H9 (cell line): Measurements from ENCODE around the gene EXOC3L4. TPM values are rescaled to one million over a fixed set of nuclear protein-coding genes. Genes with fewer than 3 reads are reported as not detected.

Experiments used
- DNase-seq: peaks from one replicate; pipeline ENCODE4 v3.0.0-alpha.2; 2017
- H2AFZ ChIP-seq: one replicate; pipeline ENCODE4 v1.6.1; 2013; ENCODE audit warnings: mild to moderate bottlenecking, low read length, control low read depth, moderate library complexity
- H2AK5ac ChIP-seq: 2 replicates; pipeline ENCODE4 v1.6.1; 2013; ENCODE audit warnings: low read length, control low read depth, mixed read lengths; ENCODE audit not compliant: insufficient read length
- H2BK120ac ChIP-seq: one replicate; pipeline ENCODE4 v1.6.1; 2013; ENCODE audit warnings: low read depth, mild to moderate bottlenecking, low read length, control low read depth, inconsistent platforms; ENCODE audit not compliant: poor library complexity, severe bottlenecking
- H2BK12ac ChIP-seq: 2 replicates; pipeline ENCODE4 v1.6.1; 2013; ENCODE audit warnings: low read length, control low read depth, mixed read lengths, low read depth; ENCODE audit not compliant: insufficient read length
- H2BK15ac ChIP-seq: 2 replicates; pipeline ENCODE4 v1.6.1; 2013; ENCODE audit warnings: low read depth, low read length, control low read depth
- H2BK20ac ChIP-seq: one replicate; pipeline ENCODE4 v1.6.1; 2013; ENCODE audit warnings: low read depth, mild to moderate bottlenecking, low read length, control low read depth, inconsistent platforms; ENCODE audit not compliant: poor library complexity, severe bottlenecking
- H2BK5ac ChIP-seq: 2 replicates; pipeline ENCODE4 v1.6.1; 2013; ENCODE audit warnings: low read length, control low read depth, mixed read lengths; ENCODE audit not compliant: insufficient read length
- H3K14ac ChIP-seq: 2 replicates; pipeline ENCODE4 v1.6.1; 2013; ENCODE audit warnings: low read length, control low read depth; ENCODE audit not compliant: insufficient read depth
- H3K18ac ChIP-seq: 2 replicates; pipeline ENCODE4 v1.6.1; 2013; ENCODE audit warnings: low read depth, mild to moderate bottlenecking, mixed read lengths, low read length, control low read depth; ENCODE audit not compliant: insufficient read length
- H3K23ac ChIP-seq: 2 replicates; pipeline ENCODE4 v1.6.1; 2013; ENCODE audit warnings: low read length, control low read depth, mixed read lengths, low read depth; ENCODE audit not compliant: insufficient read length
- H3K23me2 ChIP-seq: 2 replicates; pipeline ENCODE4 v1.6.1; 2013; ENCODE audit warnings: low read depth, mild to moderate bottlenecking, mixed read lengths, low read length, control low read depth; ENCODE audit not compliant: insufficient read length, poor library complexity, severe bottlenecking
- H3K27ac ChIP-seq: 2 replicates; pipeline ENCODE4 v1.5.1; 2013; ENCODE audit warnings: low read length, control low read depth, mixed read lengths, low read depth; ENCODE audit not compliant: insufficient read length
- H3K27me3 ChIP-seq: 2 replicates; pipeline ENCODE4 v1.6.1; 2013; ENCODE audit warnings: low read length, control low read depth, inconsistent platforms; ENCODE audit not compliant: insufficient read depth
- H3K4ac ChIP-seq: 2 replicates; pipeline ENCODE4 v1.6.1; 2013; ENCODE audit warnings: low read depth, mild to moderate bottlenecking, control low read depth, inconsistent platforms, low read length, moderate library complexity
- H3K4me1 ChIP-seq: 2 replicates; pipeline ENCODE4 v1.6.1; 2013; ENCODE audit warnings: low read length, control low read depth, inconsistent platforms; ENCODE audit not compliant: insufficient read depth
- H3K4me2 ChIP-seq: 2 replicates; pipeline ENCODE4 v1.6.1; 2013; ENCODE audit warnings: low read length, control low read depth, mixed read lengths; ENCODE audit not compliant: insufficient read length, insufficient read depth
- H3K56ac ChIP-seq: 2 replicates; pipeline ENCODE4 v1.6.1; 2013; ENCODE audit warnings: low read depth, mild to moderate bottlenecking, mixed read lengths, low read length, control low read depth; ENCODE audit not compliant: insufficient read length
- H3K79me1 ChIP-seq: 2 replicates; pipeline ENCODE4 v1.6.1; 2013; ENCODE audit warnings: low read depth, mild to moderate bottlenecking, moderate library complexity, low read length, control low read depth, inconsistent platforms; ENCODE audit not compliant: insufficient read depth, poor library complexity, severe bottlenecking
- H3K79me2 ChIP-seq: 2 replicates; pipeline ENCODE4 v1.6.1; 2013; ENCODE audit warnings: low read length, control low read depth, inconsistent platforms; ENCODE audit not compliant: insufficient read depth
- H3K9ac ChIP-seq: 2 replicates; pipeline ENCODE4 v1.6.1; 2013; ENCODE audit warnings: low read length, control low read depth, mixed read lengths; ENCODE audit not compliant: insufficient read length; ENCODE audit errors: extremely low read depth
- H3K9me3 ChIP-seq: one replicate; pipeline ENCODE4 v1.6.1; 2013; ENCODE audit warnings: low read depth, low read length, inconsistent platforms; ENCODE audit not compliant: control insufficient read depth
- H3T11ph ChIP-seq: one replicate; pipeline ENCODE4 v1.6.1; 2013; ENCODE audit warnings: mild to moderate bottlenecking, low read length, control low read depth, inconsistent platforms
- H4K20me1 ChIP-seq: one replicate; pipeline ENCODE4 v1.6.1; 2013; ENCODE audit not compliant: control insufficient read depth, insufficient read length, insufficient read depth
- H4K5ac ChIP-seq: 2 replicates; pipeline ENCODE4 v1.6.1; 2013; ENCODE audit warnings: low read depth, mild to moderate bottlenecking, mixed read lengths, low read length, control low read depth; ENCODE audit not compliant: insufficient read length
- H4K8ac ChIP-seq: replicated peaks from 2 replicates; pipeline ENCODE4 v1.6.1; 2013; ENCODE audit warnings: low read length, control low read depth, mixed read lengths, low read depth; ENCODE audit not compliant: insufficient read length
- H4K91ac ChIP-seq: 2 replicates; pipeline ENCODE4 v1.6.1; 2013; ENCODE audit warnings: low read depth, mild to moderate bottlenecking, moderate library complexity, mixed read lengths, low read length, control low read depth; ENCODE audit not compliant: insufficient read length
- H3K27ac Mint-ChIP-seq, 3 experiments: 2 replicates in 2 of 3; 3 replicates in 1 of 3; pipeline ENCODE4 v1.8.0; 2020 to 2021; ENCODE audit warnings: mixed read lengths in 3 of 3, mild to moderate bottlenecking in 1 of 3, moderate library complexity in 1 of 3
- H3K27me3 Mint-ChIP-seq: 2 replicates; pipeline ENCODE4 v1.8.0; 2021; ENCODE audit warnings: low read depth, mild to moderate bottlenecking, moderate library complexity, mixed read lengths
- H3K36me3 Mint-ChIP-seq, 3 experiments: 2 replicates in 2 of 3; 3 replicates in 1 of 3; pipeline ENCODE4 v1.8.0; 2020 to 2021; ENCODE audit warnings: low read depth in 3 of 3, mixed read lengths in 3 of 3; ENCODE audit not compliant: insufficient read depth in 1 of 3
- H3K4me1 Mint-ChIP-seq, 2 experiments: 2 replicates each; pipeline ENCODE4 v1.8.0; 2020; ENCODE audit warnings: mixed read lengths in 2 of 2
- H3K4me3 Mint-ChIP-seq, 2 experiments: 2 replicates in 1 of 2; 3 replicates in 1 of 2; pipeline ENCODE4 v1.8.0; 2020 to 2021; ENCODE audit warnings: mild to moderate bottlenecking in 2 of 2, mixed read lengths in 2 of 2, moderate library complexity in 1 of 2
- H3K9me3 Mint-ChIP-seq, 2 experiments: 2 replicates in 1 of 2; 3 replicates in 1 of 2; pipeline ENCODE4 v1.8.0; 2020; ENCODE audit warnings: mild to moderate bottlenecking in 2 of 2, mixed read lengths in 2 of 2, moderate library complexity in 1 of 2
- CTCF ChIP-seq: fragments of 200-600 bp; sonication (generic); conservative IDR thresholded peaks from 3 replicates; pipeline ENCODE4 v1.8.0; 2021; ENCODE audit warnings: antibody characterized with exemption, mild to moderate bottlenecking
- WGBS: extraction: QIAGEN DNeasy Blood & Tissue Kit; methylation state at CpG from one replicate; pipeline ENCODE4 v1.1.7; 2013; ENCODE audit warnings: missing lambda C conversion rate, low lambda C conversion rate, mixed read lengths; ENCODE audit not compliant: insufficient read length; ENCODE audit errors: extremely low coverage; 5-methylcytosine and 5-hydroxymethylcytosine counted together
- total RNA-seq: library from RNA; stranded (reverse); gene quantifications from 2 replicates; pipeline ENCODE4 v1.2.1, GENCODE V29; 2021

Gene EXOC3L4
- total RNA-seq, 1 experiment from 2014 or later, result 0.42 TPM

GRCh38 chr14:103109535-103110441, 15.3 kb downstream of the EXOC3L4 start:
- peak; percentile 79 for DNase-seq
- Histone ChIP-seq H3K4ac (no peak overlapping the region), H3K4me1 (peaks cover 6% of the 10 kb centered on the region), H3T11ph (no peak overlapping the region), H2BK20ac (no peak overlapping the region), H3K9me3 (no peaks in the 10 kb centered on the region), H3K27me3 (no peaks in the 10 kb centered on the region), H2BK12ac (no peak overlapping the region), H2BK15ac (no peak overlapping the region), H4K91ac (no peak overlapping the region), H4K8ac (no peak overlapping the region), H3K79me2 (no peaks in the 10 kb centered on the region), H3K14ac (no peak overlapping the region), H3K27ac (no peak overlapping the region), H2AFZ (no peak overlapping the region), H3K79me1 (no peaks in the 10 kb centered on the region), H2BK5ac (no peak overlapping the region), H2AK5ac (no peak overlapping the region), H3K23me2 (peaks cover 4% of the 10 kb centered on the region), H4K5ac (no peak overlapping the region), H3K4me2 (peak overlapping the region; percentile 13), H3K56ac (no peak overlapping the region), H3K18ac (no peak overlapping the region), H4K20me1 (no peaks in the 10 kb centered on the region), H3K23ac (no peak overlapping the region), H2BK120ac (no peak overlapping the region), H3K9ac (no peak overlapping the region)
- Mint-ChIP-seq H3K9me3 (no peaks in the 10 kb centered on the region), H3K4me3 (peak overlapping the region; percentile 19 to 44; a peak in 4 of 5 replicates), H3K36me3 (no peaks in the 10 kb centered on the region), H3K27ac (peak overlapping the region in 1 of 3 experiments; percentile 28; a peak in 1 of 7 replicates), H3K27me3 (peaks cover 21% of the 10 kb centered on the region), H3K4me1 (peaks cover 28 to 49% of the 10 kb centered on the region in 2 experiments)
- no peak for TF ChIP-seq CTCF
- no CpG with 5 or more reads among the region's 32 CpGs for WGBS
